HepG2 (cell line): Measurements from ENCODE around the gene ADAMTS4. TPM values are rescaled to one million over a fixed set of nuclear protein-coding genes. Genes with fewer than 3 reads are reported as not detected.
A peak's percentile ranks its signal among the peaks of the same experiment; 100 is the strongest.

ENCODE experiments used
- EED ChIP-seq: sonication (generic); formaldehyde crosslinking; IDR thresholded peaks from 2 replicates; pipeline ENCODE4 v1.5.0; 2020; ENCODE audit warnings: mild to moderate bottlenecking, missing genetic modification reagents
- EP300 ChIP-seq, 3 experiments: sonication (generic) in 1 of 3; formaldehyde crosslinking in 1 of 3; IDR thresholded peaks; 2 replicates each; pipeline versions ENCODE4 v1.5.1 to v1.6.1; 2011 to 2020; ENCODE audit warnings: low read depth in 2 of 3, low read length in 2 of 3, borderline replicate concordance in 1 of 3, improper control_type of control experiment in 1 of 3, mild to moderate bottlenecking in 1 of 3, missing genetic modification reagents in 1 of 3, moderate library complexity in 1 of 3
- KLF15 ChIP-seq: sonication (generic); formaldehyde crosslinking; IDR thresholded peaks from 2 replicates; pipeline ENCODE4 v1.8.1; 2023; ENCODE audit warnings: borderline replicate concordance, mild to moderate bottlenecking, inconsistent platforms, missing genetic modification reagents, mixed read lengths
- MBNL3 ChIP-seq: fragments of 250-450 bp; sonication (Bioruptor Pico); conservative IDR thresholded peaks from 2 replicates; pipeline ENCODE4 v1.8.0; 2022; ENCODE audit warnings: mild to moderate bottlenecking, inconsistent platforms
- POGZ ChIP-seq: sonication (generic); formaldehyde crosslinking; IDR thresholded peaks from 2 replicates; pipeline ENCODE4 v1.4.0; 2020; ENCODE audit warnings: mild to moderate bottlenecking, missing genetic modification reagents
- SOX6 ChIP-seq, 2 experiments: fragments of 450-650 bp in 1 of 2; sonication (generic) in 1 of 2; formaldehyde crosslinking in 1 of 2; IDR thresholded peaks; 2 replicates each; pipeline versions ENCODE4 v1.4.0 to v1.6.1; 2017 to 2020; ENCODE audit warnings: antibody characterized with exemption in 1 of 2, mild to moderate bottlenecking in 1 of 2, missing genetic modification reagents in 1 of 2
- SP2 ChIP-seq: sonication (generic); formaldehyde crosslinking; IDR thresholded peaks from 2 replicates; pipeline ENCODE4 v1.5.1; 2020; ENCODE audit warnings: mild to moderate bottlenecking, missing genetic modification reagents
- TAF1 ChIP-seq: sonication (generic); formaldehyde crosslinking; IDR thresholded peaks from 2 replicates; pipeline ENCODE4 v1.4.0; 2020; ENCODE audit warnings: missing genetic modification reagents
- TAF15 ChIP-seq: fragments of 200-400 bp; formaldehyde crosslinking; IDR thresholded peaks from one replicate; pipeline ENCODE4 v1.6.1; 2018; ENCODE audit warnings: mild to moderate bottlenecking, low read depth, low read length; ENCODE audit not compliant: poor library complexity, severe bottlenecking
- ZBTB14 ChIP-seq: sonication (generic); formaldehyde crosslinking; IDR thresholded peaks from 2 replicates; pipeline ENCODE4 v1.4.0; 2020; ENCODE audit warnings: missing genetic modification reagents
- ZBTB2 ChIP-seq: sonication (generic); formaldehyde crosslinking; IDR thresholded peaks from 2 replicates; pipeline ENCODE4 v1.8.0; 2022; ENCODE audit warnings: low read depth, missing genetic modification reagents
- ZNF224 ChIP-seq: sonication (generic); formaldehyde crosslinking; IDR thresholded peaks from 2 replicates; pipeline ENCODE4 v1.5.0; 2020; ENCODE audit warnings: mild to moderate bottlenecking, missing genetic modification reagents
- ZNF407 ChIP-seq: sonication (generic); formaldehyde crosslinking; IDR thresholded peaks from one replicate; pipeline ENCODE4 v1.5.1; 2020; ENCODE audit warnings: mild to moderate bottlenecking, missing genetic modification reagents; ENCODE audit errors: not compliant biosample characterization
- ZNF549 ChIP-seq: sonication (generic); formaldehyde crosslinking; IDR thresholded peaks from 2 replicates; pipeline ENCODE4 v1.5.0; 2020; ENCODE audit warnings: missing genetic modification reagents
- ZNF564 ChIP-seq: sonication (generic); formaldehyde crosslinking; IDR thresholded peaks from 2 replicates; pipeline ENCODE4 v1.8.1; 2023; ENCODE audit warnings: mild to moderate bottlenecking, missing genetic modification reagents
- ZNF746 ChIP-seq: sonication (generic); formaldehyde crosslinking; IDR thresholded peaks from 2 replicates; pipeline ENCODE4 v1.8.0; 2022; ENCODE audit warnings: mild to moderate bottlenecking, missing genetic modification reagents
- ZNF878 ChIP-seq: sonication (generic); formaldehyde crosslinking; IDR thresholded peaks from 2 replicates; pipeline ENCODE4 v1.8.1; 2023; ENCODE audit warnings: mild to moderate bottlenecking, missing genetic modification reagents, moderate library complexity
- ZSCAN9 ChIP-seq: IDR thresholded peaks from 2 replicates; pipeline ENCODE4 v1.6.1; 2016; ENCODE audit warnings: borderline replicate concordance
- polyA plus RNA-seq, 8 experiments: library from polyadenylated mRNA; depleted of rRNA in 3 of 8; stranded (reverse) in 7 of 8; unstranded in 1 of 8; fragments of >200 nt; fragmentation: Illumina TruSeq in 4 of 8; extraction: Trizol in 4 of 8; gene quantifications; 2 replicates each; pipeline versions ENCODE4 v1.2.1 to v1.2.3, GENCODE V29; 2011 to 2016; ENCODE audit warnings: low read depth in 4 of 8, missing spikeins in 1 of 8, mixed read lengths in 1 of 8; ENCODE audit not compliant: insufficient read depth in 1 of 8
- total RNA-seq, 5 experiments: library from RNA; depleted of rRNA; stranded (reverse); fragments of >200 nt; fragmentation: Illumina TruSeq; extraction: Trizol; gene quantifications; 2 replicates each; pipeline ENCODE4 v1.2.3, GENCODE V29; 2016; ENCODE audit warnings: low read depth in 1 of 5

Gene ADAMTS4
- total and polyA plus RNA-seq, 2 of the 13 experiments (the other 11 are each of a cell fraction or from before 2014, with no cell fraction given) = 0.51 to 1.7 TPM

- TF ChIP-seq ZNF407 (CRISPR knock-in tag) (no peak), ZNF549 (CRISPR knock-in tag) (no peak), TAF1 (CRISPR knock-in tag) (peak; percentile 93), ZNF878 (CRISPR knock-in tag) (no peak), EP300 (IDR thresholded peaks at IDR 0.05; ENCODE audit: low read depth in 2 of 2, low read length in 2 of 2) (no peak), EP300 (CRISPR knock-in tag; IDR thresholded peaks at IDR 0.05; ENCODE audit: borderline replicate concordance) (no peak), ZBTB2 (no peak), ZSCAN9 (no peak), SP2 (CRISPR knock-in tag) (peak; percentile 75; the same call in 1 of the 2 replicates), TAF15 (peak; percentile 84), ZNF564 (peak; percentile 74; the same call in 1 of the 2 replicates), ZNF746 (CRISPR knock-in tag) (no peak; the same call in 1 of the 2 replicates), SOX6 (IDR thresholded peaks at IDR 0.05) (no peak), SOX6 (CRISPR knock-in tag; IDR thresholded peaks at IDR 0.05) (peak; percentile 45; the same call in 1 of the 2 replicates), KLF15 (CRISPR knock-in tag) (no peak), ZNF224 (CRISPR knock-in tag) (no peak), POGZ (CRISPR knock-in tag) (peak; percentile 56), MBNL3 (CRISPR knock-in tag) (no peak), ZBTB14 (no peak), EED (CRISPR knock-in tag) (no peak)
Measured at GRCh38 chr1:161159087-161159912, 39.6 kb downstream of the ADAMTS4 start, which contains the start of gene USP21 (continued).
